Gastrocnemius medialis (tissue), 4 donors: ENCODE measurements around the gene FAM98C. TPM values are rescaled to one million over a fixed set of nuclear protein-coding genes. Genes with fewer than 3 reads are reported as not detected.

Experiments used
- ATAC-seq, 2 donors: fragments of 150-250 bp; one replicate each; pipeline ENCODE4 v1.9.1; 2016
- DNase-seq, 2 donors: peaks; one replicate each; pipeline ENCODE4 v3.0.0-alpha.2; 2019
- H3K27ac ChIP-seq, 4 donors: fragments of 200-600 bp; sonication (generic); 1 replicate in 1 of 4; 2 replicates in 3 of 4; pipeline ENCODE4 v1.5.1; 2016 to 2018; ENCODE audit warnings: mild to moderate bottlenecking in 2 of 4, moderate library complexity in 1 of 4
- H3K27me3 ChIP-seq, 3 donors: fragments of 200-600 bp; sonication (generic) in 2 of 3; 1 replicate in 1 of 3; 2 replicates in 2 of 3; pipeline versions ENCODE4 v1.5.1 to v1.6.0; 2016 to 2019; ENCODE audit warnings: mild to moderate bottlenecking in 1 of 3, moderate library complexity in 1 of 3
- H3K36me3 ChIP-seq, 2 donors: fragments of 200-600 bp; sonication (generic) in 1 of 2; one replicate each; pipeline ENCODE4 v1.5.1; 2017 to 2018
- H3K4me1 ChIP-seq, 2 donors: fragments of 200-600 bp; sonication (generic) in 1 of 2; one replicate each; pipeline ENCODE4 v1.5.1; 2016 to 2017; ENCODE audit warnings: mild to moderate bottlenecking in 2 of 2
- H3K4me3 ChIP-seq, 4 donors: fragments of 200-600 bp; sonication (generic) in 3 of 4; 1 replicate in 1 of 4; 2 replicates in 3 of 4; pipeline ENCODE4 v1.5.1; 2016 to 2019; ENCODE audit warnings: mild to moderate bottlenecking in 2 of 4
- H3K9me3 ChIP-seq, 3 donors: fragments of 200-600 bp; sonication (generic) in 2 of 3; 1 replicate in 1 of 3; 2 replicates in 2 of 3; pipeline ENCODE4 v1.5.1; 2016 to 2019
- POLR2A ChIP-seq, 2 donors: fragments of 450-650 bp; IDR thresholded peaks; one replicate each; pipeline ENCODE4 v1.6.1; 2017; ENCODE audit warnings: antibody characterized with exemption in 2 of 2, mild to moderate bottlenecking in 2 of 2, moderate library complexity in 2 of 2
- in situ Hi-C, 4 donors: fragments of 200-750 bp; cut with MboI; loops; one replicate each; pipeline versions ENCODE4 v1.15.0 to v1.8.0; 2017; ENCODE audit warnings: low sequenced_read_pairs in 4 of 4
- intact Hi-C: fragments of 100-400 bp; cut with DNase I; formaldehyde crosslinking; loops from one replicate; pipeline ENCODE4 v1.15.1; 2023; ENCODE audit warnings: low total_unique reads
- total RNA-seq, 4 donors: library from RNA; depleted of rRNA; stranded (reverse); fragments of >200 nt; gene quantifications; one replicate each; pipeline versions ENCODE4 v1.1.0 to v1.2.3, GENCODE V29; 2016
- TF ChIP-seq, protein P1 (sequence below), 5 experiments: fragments of 450-650 bp in 3 of 5; fragments of 200-600 bp in 2 of 5; sonication (generic) in 2 of 5; IDR thresholded peaks in 4 of 5; conservative IDR thresholded peaks in 1 of 5; 1 replicate in 4 of 5; 2 replicates in 1 of 5; pipeline ENCODE4 v1.5.1; 2016 to 2019; ENCODE audit warnings: antibody characterized with exemption in 5 of 5, mild to moderate bottlenecking in 3 of 5, moderate library complexity in 3 of 5

FAM98C gene
- total RNA-seq, 4 donors from 2014 or later: 1.9 to 17.4 (median 3.3) TPM

DNA sequence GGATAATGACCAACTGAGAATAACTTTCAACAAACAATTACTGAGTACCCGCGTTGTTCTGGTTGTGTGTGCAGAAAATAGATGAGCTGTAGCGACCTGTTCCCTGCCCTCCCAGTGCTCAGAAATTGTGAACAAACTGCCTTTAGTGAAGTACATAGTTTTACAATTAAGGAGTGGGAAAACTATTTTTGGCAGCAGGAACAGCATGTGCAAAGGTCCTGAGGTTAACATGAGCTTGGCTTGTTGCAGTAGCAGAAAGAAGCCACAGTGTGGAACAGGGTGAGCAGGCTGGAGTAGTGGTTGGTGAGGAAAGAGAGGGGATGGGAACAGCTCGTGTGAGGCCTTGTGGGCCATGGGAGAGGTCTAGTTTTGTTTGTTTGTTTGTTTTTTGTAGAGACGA, 46.6 kb downstream of the FAM98C start:
- TF ChIP-seq, protein P1, sequence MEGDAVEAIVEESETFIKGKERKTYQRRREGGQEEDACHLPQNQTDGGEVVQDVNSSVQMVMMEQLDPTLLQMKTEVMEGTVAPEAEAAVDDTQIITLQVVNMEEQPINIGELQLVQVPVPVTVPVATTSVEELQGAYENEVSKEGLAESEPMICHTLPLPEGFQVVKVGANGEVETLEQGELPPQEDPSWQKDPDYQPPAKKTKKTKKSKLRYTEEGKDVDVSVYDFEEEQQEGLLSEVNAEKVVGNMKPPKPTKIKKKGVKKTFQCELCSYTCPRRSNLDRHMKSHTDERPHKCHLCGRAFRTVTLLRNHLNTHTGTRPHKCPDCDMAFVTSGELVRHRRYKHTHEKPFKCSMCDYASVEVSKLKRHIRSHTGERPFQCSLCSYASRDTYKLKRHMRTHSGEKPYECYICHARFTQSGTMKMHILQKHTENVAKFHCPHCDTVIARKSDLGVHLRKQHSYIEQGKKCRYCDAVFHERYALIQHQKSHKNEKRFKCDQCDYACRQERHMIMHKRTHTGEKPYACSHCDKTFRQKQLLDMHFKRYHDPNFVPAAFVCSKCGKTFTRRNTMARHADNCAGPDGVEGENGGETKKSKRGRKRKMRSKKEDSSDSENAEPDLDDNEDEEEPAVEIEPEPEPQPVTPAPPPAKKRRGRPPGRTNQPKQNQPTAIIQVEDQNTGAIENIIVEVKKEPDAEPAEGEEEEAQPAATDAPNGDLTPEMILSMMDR (IDR thresholded peaks at IDR 0.05 in 4 of 5, conservative IDR thresholded peaks at IDR 0.05 in 1 of 5): no peak
- no peak for TF ChIP-seq POLR2A (IDR thresholded peaks at IDR 0.05)
- H3K9me3 ChIP-seq: no peaks in the 10 kb centered on the region
- intact Hi-C loops (no loop called here), in situ Hi-C loops (no loop called here)
- no peaks in the 10 kb centered on the region for H3K27me3 ChIP-seq
- H3K4me1 ChIP-seq: peaks cover 4% of the 10 kb centered on the region in 2 donors
- no peak overlapping the region for H3K4me3 ChIP-seq
- peak overlapping the region; percentile 69 to 83 (median 77) for H3K27ac ChIP-seq
- ATAC-seq: no peak
- DNase-seq: no peak
- H3K36me3 ChIP-seq: peaks cover 0 to 90% of the 10 kb centered on the region in 2 donors

- H3K27me3 ChIP-seq: no peaks in the 10 kb centered on the region
- in situ Hi-C loops (no loop called here), intact Hi-C loops (loop anchor here (5.0 to 10.0 kb wide), 2 partner anchors 36 to 46 kb away; partner anchors contain the start of gene FAM98C)
- peak; percentile 48 to 81 for DNase-seq
- H3K9me3 ChIP-seq: no peaks in the 10 kb centered on the region
- H3K4me1 ChIP-seq: peaks cover 4% of the 10 kb centered on the region in 2 donors
- no peak for TF ChIP-seq POLR2A (IDR thresholded peaks at IDR 0.05)
- TF ChIP-seq, protein P1 (IDR thresholded peaks at IDR 0.05 in 4 of 5, conservative IDR thresholded peaks at IDR 0.05 in 1 of 5): no peak
- no peak overlapping the region for H3K4me3 ChIP-seq
- ATAC-seq: peak; percentile 54 to 60
- H3K27ac ChIP-seq: peak overlapping the region; percentile 69 to 83 (median 77)
- H3K36me3 ChIP-seq: peaks cover 0 to 92% of the 10 kb centered on the region in 2 donors
Observed at GRCh38 chr19:38451036-38451435, 48.1 kb downstream of the FAM98C start.

- Histone ChIP-seq H3K9me3 (no peaks in the 10 kb centered on the region), H3K27me3 (no peaks in the 10 kb centered on the region), H3K36me3 (peaks cover 0 to 90% of the 10 kb centered on the region in 2 donors), H3K4me1 (peaks cover 4% of the 10 kb centered on the region in 2 donors), H3K27ac (peak overlapping the region; percentile 69 to 83 (median 77)), H3K4me3 (no peak overlapping the region)
- in situ Hi-C loops: no loop called here
- TF ChIP-seq, protein P1 (IDR thresholded peaks at IDR 0.05 in 4 of 5, conservative IDR thresholded peaks at IDR 0.05 in 1 of 5): no peak
- TF ChIP-seq POLR2A (IDR thresholded peaks at IDR 0.05): no peak
- DNase-seq (no peak), ATAC-seq (no peak)
- intact Hi-C loops: loop anchor here (5.0 to 10.0 kb wide), 2 partner anchors 36 to 47 kb away; partner anchors contain the start of gene FAM98C
Observed at GRCh38 chr19:38451629-38452028, 48.7 kb downstream of the FAM98C start.

DNA sequence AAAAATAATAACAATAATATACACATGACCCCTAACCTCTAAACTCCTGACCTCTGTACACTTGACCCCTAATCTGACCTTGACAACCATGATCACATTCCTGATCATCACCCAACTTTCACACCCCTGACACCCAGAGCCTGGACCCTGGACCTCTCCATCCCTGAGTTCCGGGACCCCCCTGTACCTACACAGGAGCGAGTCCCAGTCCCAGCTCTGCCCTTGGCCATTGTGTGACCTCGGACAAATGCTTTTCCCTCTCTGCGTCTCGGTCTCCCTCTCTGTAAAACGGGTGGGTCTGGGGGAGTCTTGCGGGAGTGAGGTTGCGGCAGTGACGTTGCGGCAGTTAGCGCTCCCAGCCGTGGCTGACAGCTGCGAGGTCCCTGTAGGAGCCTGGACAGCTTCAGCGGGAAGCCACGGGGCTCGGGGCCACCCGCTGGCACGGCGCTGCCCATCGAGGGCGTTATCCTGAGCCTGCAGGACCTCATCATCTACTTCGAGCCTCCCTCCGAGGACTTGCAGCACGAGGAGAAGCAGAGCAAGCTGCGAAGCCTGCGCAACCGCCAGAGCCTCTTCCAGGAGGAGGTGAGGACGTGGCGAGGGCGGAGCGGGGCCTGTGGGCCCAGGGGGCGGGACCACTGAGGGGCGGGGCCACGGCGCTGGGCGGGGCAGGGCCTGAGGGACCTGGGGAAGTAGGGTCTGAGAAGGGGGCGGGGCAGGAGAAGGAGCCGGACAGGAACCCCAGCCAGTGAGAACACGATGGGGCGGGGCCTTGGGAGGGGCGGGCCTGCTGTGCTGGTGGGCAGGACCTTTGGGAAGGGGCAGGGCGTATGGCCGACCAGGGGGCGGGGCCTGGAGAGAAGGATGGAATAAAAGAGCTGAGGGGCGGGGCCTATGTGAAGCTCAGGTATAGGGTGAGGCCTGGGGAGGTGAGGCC, 49.8 kb downstream of the FAM98C start:
- in situ Hi-C loops (no loop called here), intact Hi-C loops (loop anchor here (5.0 to 10.0 kb wide), 2 partner anchors 35 to 48 kb away; partner anchors contain the start of gene FAM98C)
- Histone ChIP-seq H3K27ac (peak overlapping the region; percentile 65 to 83 (median 77)), H3K9me3 (no peaks in the 10 kb centered on the region), H3K4me1 (peaks cover 4% of the 10 kb centered on the region in 2 donors), H3K4me3 (no peak overlapping the region), H3K27me3 (no peaks in the 10 kb centered on the region), H3K36me3 (peaks cover 0 to 89% of the 10 kb centered on the region in 2 donors)
- TF ChIP-seq, protein P1 (IDR thresholded peaks at IDR 0.05 in 4 of 5, conservative IDR thresholded peaks at IDR 0.05 in 1 of 5): no peak
- no peak for TF ChIP-seq POLR2A (IDR thresholded peaks at IDR 0.05)
- DNase-seq (peak; percentile 64 to 87), ATAC-seq (peak; percentile 44 to 52)
